Chondrocyte (in vitro differentiated cells): ENCODE data around the gene PAQR8. TPM values are rescaled to one million over a fixed set of nuclear protein-coding genes. Genes with fewer than 3 reads are reported as not detected.

Source experiments
- DNase-seq: peaks from one replicate; pipeline ENCODE4 v3.0.0; 2021; ENCODE audit warnings: mixed read lengths, low spot score
- H3K27ac Mint-ChIP-seq: one replicate; pipeline ENCODE4 v1.8.0; 2021; ENCODE audit warnings: mild to moderate bottlenecking, moderate library complexity, mixed read lengths; ENCODE audit not compliant: unreplicated experiment
- H3K27me3 Mint-ChIP-seq: 2 replicates; pipeline ENCODE4 v1.8.0; 2021; ENCODE audit warnings: low read depth, mixed read lengths
- H3K36me3 Mint-ChIP-seq: 2 replicates; pipeline ENCODE4 v1.8.0; 2021; ENCODE audit warnings: low read depth, mixed read lengths
- H3K4me1 Mint-ChIP-seq: 2 replicates; pipeline ENCODE4 v1.8.0; 2021; ENCODE audit warnings: low read depth, mild to moderate bottlenecking, mixed read lengths
- H3K4me3 Mint-ChIP-seq: one replicate; pipeline ENCODE4 v1.8.0; 2021; ENCODE audit warnings: mild to moderate bottlenecking, moderate library complexity, mixed read lengths; ENCODE audit not compliant: unreplicated experiment
- H3K9me3 Mint-ChIP-seq: 2 replicates; pipeline ENCODE4 v1.8.0; 2021; ENCODE audit warnings: low read depth, mixed read lengths
- CTCF ChIP-seq: fragments of 200-600 bp; sonication (generic); IDR thresholded peaks from 2 replicates; pipeline ENCODE4 v1.5.0; 2021; ENCODE audit warnings: antibody characterized with exemption, mild to moderate bottlenecking, moderate library complexity
- total RNA-seq: library from RNA; stranded (reverse); gene quantifications from 3 replicates; pipeline ENCODE4 v1.2.1, GENCODE V29; 2021

Gene PAQR8
- total RNA-seq, 1 donor from 2014 or later, result 3.6 TPM

- Mint-ChIP-seq H3K27me3 (no peaks in the 10 kb centered on the region), H3K4me3 (no peak overlapping the region), H3K9me3 (no peaks in the 10 kb centered on the region), H3K4me1 (peaks cover 15% of the 10 kb centered on the region), H3K27ac (no peak overlapping the region), H3K36me3 (no peaks in the 10 kb centered on the region)
- TF ChIP-seq CTCF, result no peak
- DNase-seq, result no peak
These were observed 27.3 kb downstream of the PAQR8 start for GRCh38 chr6:52389264-52389625.

- DNase-seq, result no peak
- TF ChIP-seq CTCF, result no peak
- H3K4me1 Mint-ChIP-seq, result peaks cover 15% of the 10 kb centered on the region
- H3K9me3 Mint-ChIP-seq, result no peaks in the 10 kb centered on the region
- H3K36me3 Mint-ChIP-seq, result no peaks in the 10 kb centered on the region
- no peaks in the 10 kb centered on the region for H3K27me3 Mint-ChIP-seq
- H3K27ac Mint-ChIP-seq, result no peak overlapping the region
- H3K4me3 Mint-ChIP-seq, result no peak overlapping the region
These were observed 27.8 kb downstream of the PAQR8 start for GRCh38 chr6:52389626-52390360.

- H3K4me3 Mint-ChIP-seq, result no peak overlapping the region
- H3K9me3 Mint-ChIP-seq, result no peaks in the 10 kb centered on the region
- peaks cover 15% of the 10 kb centered on the region for H3K4me1 Mint-ChIP-seq
- DNase-seq, result no peak
- no peaks in the 10 kb centered on the region for H3K36me3 Mint-ChIP-seq
- TF ChIP-seq CTCF, result no peak
- H3K27ac Mint-ChIP-seq, result no peak overlapping the region
- no peaks in the 10 kb centered on the region for H3K27me3 Mint-ChIP-seq
These were observed 28.4 kb downstream of the PAQR8 start for GRCh38 chr6:52390361-52390727.

GRCh38 chr6:52391599-52391998 lies 29.6 kb downstream of the PAQR8 start:
- Mint-ChIP-seq H3K9me3 (no peaks in the 10 kb centered on the region), H3K4me3 (no peak overlapping the region), H3K4me1 (peaks cover 15% of the 10 kb centered on the region), H3K36me3 (no peaks in the 10 kb centered on the region), H3K27ac (no peak overlapping the region), H3K27me3 (no peaks in the 10 kb centered on the region)
- no peak for DNase-seq
- TF ChIP-seq CTCF, result no peak

GRCh38 chr6:52392944-52393343 lies 31.0 kb downstream of the PAQR8 start:
- H3K4me1 Mint-ChIP-seq, result peaks cover 18% of the 10 kb centered on the region
- no peak overlapping the region for H3K4me3 Mint-ChIP-seq
- H3K27ac Mint-ChIP-seq, result no peak overlapping the region
- no peaks in the 10 kb centered on the region for H3K27me3 Mint-ChIP-seq
- no peak for TF ChIP-seq CTCF
- no peak for DNase-seq
- no peaks in the 10 kb centered on the region for H3K36me3 Mint-ChIP-seq
- no peaks in the 10 kb centered on the region for H3K9me3 Mint-ChIP-seq
